ENCODE results near the gene ST7.

DNA sequence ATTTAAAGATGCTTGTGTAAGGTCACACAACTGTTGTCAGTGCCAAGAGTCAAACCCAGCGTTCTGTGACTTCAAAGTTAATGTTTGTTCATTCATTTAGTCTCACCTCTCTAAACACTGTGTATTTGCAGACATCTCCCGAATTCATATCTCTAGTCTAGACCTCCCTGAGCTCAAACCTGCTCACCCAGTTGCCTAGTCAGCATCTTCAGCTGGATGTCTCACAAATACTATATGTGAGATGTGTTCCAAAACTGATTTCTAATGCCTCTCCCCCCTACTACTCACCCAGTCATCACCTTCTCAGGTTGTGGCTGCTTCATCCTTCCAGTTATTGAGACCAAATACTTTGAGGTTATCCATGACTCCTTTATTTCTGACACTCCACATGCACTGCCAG lies 91.4 kb downstream of the ST7 start:
- TF ChIP-seq, protein P1, sequence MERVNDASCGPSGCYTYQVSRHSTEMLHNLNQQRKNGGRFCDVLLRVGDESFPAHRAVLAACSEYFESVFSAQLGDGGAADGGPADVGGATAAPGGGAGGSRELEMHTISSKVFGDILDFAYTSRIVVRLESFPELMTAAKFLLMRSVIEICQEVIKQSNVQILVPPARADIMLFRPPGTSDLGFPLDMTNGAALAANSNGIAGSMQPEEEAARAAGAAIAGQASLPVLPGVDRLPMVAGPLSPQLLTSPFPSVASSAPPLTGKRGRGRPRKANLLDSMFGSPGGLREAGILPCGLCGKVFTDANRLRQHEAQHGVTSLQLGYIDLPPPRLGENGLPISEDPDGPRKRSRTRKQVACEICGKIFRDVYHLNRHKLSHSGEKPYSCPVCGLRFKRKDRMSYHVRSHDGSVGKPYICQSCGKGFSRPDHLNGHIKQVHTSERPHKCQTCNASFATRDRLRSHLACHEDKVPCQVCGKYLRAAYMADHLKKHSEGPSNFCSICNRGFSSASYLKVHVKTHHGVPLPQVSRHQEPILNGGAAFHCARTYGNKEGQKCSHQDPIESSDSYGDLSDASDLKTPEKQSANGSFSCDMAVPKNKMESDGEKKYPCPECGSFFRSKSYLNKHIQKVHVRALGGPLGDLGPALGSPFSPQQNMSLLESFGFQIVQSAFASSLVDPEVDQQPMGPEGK (CRISPR knock-in tag; IDR thresholded peaks at IDR 0.05; ENCODE audit: borderline replicate concordance), result no peak
- TF ChIP-seq ZNF565 (CRISPR knock-in tag; conservative IDR thresholded peaks at IDR 0.05; ENCODE audit: low read depth) (no peak), CSDC2 (CRISPR knock-in tag; IDR thresholded peaks at IDR 0.05) (no peak), ZNF8 (CRISPR knock-in tag; IDR thresholded peaks at IDR 0.05) (no peak)

Data from SK-N-SH treated with all-trans-retinoic acid at 6 μM for 48 hours (cell line).